ENCODE data around the gene ITPK1.

The ITPK1 gene

GRCh38 chr14:93103392-93104080, 12.2 kb downstream of the ITPK1 start:
- DNase-seq: peak; percentile 62 to 83 (median 76)

- DNase-seq: no peak
Observed at GRCh38 chr14:93102141-93102540, 13.6 kb downstream of the ITPK1 start.

GRCh38 chr14:93101181-93101580, 14.5 kb downstream of the ITPK1 start:
- DNase-seq: no peak

GRCh38 chr14:93100570-93100969, 15.2 kb downstream of the ITPK1 start:
- DNase-seq: no peak

GRCh38 chr14:93100100-93100499, 15.6 kb downstream of the ITPK1 start:
- no peak for DNase-seq

- DNase-seq: no peak
Observed at GRCh38 chr14:93099643-93100042, 16.1 kb downstream of the ITPK1 start.

- peak in 1 of 3 donors; percentile 37 for DNase-seq
Observed at GRCh38 chr14:93099196-93099595, 16.5 kb downstream of the ITPK1 start.

- DNase-seq: peak; percentile 71 to 76 (median 74)
Observed at GRCh38 chr14:93096691-93097322, 18.9 kb downstream of the ITPK1 start.

- no peak for DNase-seq
Observed at GRCh38 chr14:93095742-93096510, 19.8 kb downstream of the ITPK1 start.

GRCh38 chr14:93094121-93094918, 21.4 kb downstream of the ITPK1 start:
- DNase-seq: peak in 1 of 3 donors; percentile 18

- peak; percentile 40 to 59 (median 51) for DNase-seq
Observed at GRCh38 chr14:93092606-93093556, 22.8 kb downstream of the ITPK1 start.

- DNase-seq: peak in 1 of 3 donors; percentile 17
Observed at GRCh38 chr14:93091666-93092065, 24.1 kb downstream of the ITPK1 start.

- no peak for DNase-seq
Observed at GRCh38 chr14:93090826-93091555, 24.7 kb downstream of the ITPK1 start.

GRCh38 chr14:93089521-93090269, 26.0 kb downstream of the ITPK1 start:
- no peak for DNase-seq

- DNase-seq: no peak
Observed at GRCh38 chr14:93086441-93087055, 29.2 kb downstream of the ITPK1 start.

GRCh38 chr14:93085911-93086310, 29.8 kb downstream of the ITPK1 start:
- no peak for DNase-seq

GRCh38 chr14:93084866-93085857, 30.6 kb downstream of the ITPK1 start:
- DNase-seq: peak in 1 of 3 donors; percentile 27

GRCh38 chr14:93084402-93084801, 31.3 kb downstream of the ITPK1 start:
- DNase-seq: no peak

All from suppressor macrophage treated with lipopolysaccharide for 1 hour (primary cell).